A549 treated with GW870086 at 1 μM for 4 hours (cell line): ENCODE measurements around the gene CEACAM16. TPM values are rescaled to one million over a fixed set of nuclear protein-coding genes. Genes with fewer than 3 reads are reported as not detected.

Experiments
- total RNA-seq: library from RNA; stranded (reverse); fragments of 200-300 nt; extraction: Qiagen RNA extraction; gene quantifications from 5 replicates; pipeline ENCODE4 v1.2.3, GENCODE V29; 2022; ENCODE audit warnings: low read depth

Gene CEACAM16, protein sequence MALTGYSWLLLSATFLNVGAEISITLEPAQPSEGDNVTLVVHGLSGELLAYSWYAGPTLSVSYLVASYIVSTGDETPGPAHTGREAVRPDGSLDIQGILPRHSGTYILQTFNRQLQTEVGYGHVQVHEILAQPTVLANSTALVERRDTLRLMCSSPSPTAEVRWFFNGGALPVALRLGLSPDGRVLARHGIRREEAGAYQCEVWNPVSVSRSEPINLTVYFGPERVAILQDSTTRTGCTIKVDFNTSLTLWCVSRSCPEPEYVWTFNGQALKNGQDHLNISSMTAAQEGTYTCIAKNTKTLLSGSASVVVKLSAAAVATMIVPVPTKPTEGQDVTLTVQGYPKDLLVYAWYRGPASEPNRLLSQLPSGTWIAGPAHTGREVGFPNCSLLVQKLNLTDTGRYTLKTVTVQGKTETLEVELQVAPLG
- 0.10 to 0.12 TPM (median 0.11 TPM) in 3 of 5 replicates, not detected in the others for total RNA-seq

DNA sequence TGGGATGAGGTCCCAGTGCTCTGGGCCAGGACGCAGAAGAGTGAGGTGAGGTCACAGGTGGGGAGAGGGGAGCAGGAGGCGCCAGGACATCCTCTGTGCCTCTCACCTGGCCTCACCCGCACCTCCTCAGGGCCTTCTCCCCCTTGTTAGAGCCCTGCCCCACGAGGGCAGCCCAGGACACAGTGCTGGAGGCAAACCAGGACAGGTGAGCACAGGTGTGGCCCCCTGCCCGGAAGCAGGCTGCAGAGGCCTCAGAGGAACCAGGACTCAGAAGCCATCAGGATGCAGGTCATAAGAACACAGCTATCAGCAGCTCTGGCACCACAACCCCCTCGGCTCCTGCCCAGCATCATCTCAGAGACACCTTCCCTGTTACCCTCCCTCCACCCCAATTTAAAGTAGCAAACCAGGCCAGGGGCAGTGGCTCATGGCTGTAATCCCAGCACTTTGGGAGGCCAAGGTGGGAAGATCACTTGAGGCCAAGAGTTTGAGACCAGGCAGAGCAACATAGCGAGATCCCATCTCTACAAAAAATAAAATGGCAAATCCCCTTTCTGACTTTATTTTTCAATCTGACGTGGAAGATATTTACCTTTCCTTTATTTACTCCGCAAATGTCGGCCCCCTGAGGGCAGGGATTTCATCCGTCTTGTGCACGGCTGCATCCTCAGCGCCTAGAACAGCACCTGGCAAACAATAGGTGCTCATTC lies at the start of gene CEACAM16:
CEACAM16 (plus strand) TSS at position 660 of the 710 bp plus-strand sequence. CDS start 2,306 bp downstream, outside the sequence.

DNA sequence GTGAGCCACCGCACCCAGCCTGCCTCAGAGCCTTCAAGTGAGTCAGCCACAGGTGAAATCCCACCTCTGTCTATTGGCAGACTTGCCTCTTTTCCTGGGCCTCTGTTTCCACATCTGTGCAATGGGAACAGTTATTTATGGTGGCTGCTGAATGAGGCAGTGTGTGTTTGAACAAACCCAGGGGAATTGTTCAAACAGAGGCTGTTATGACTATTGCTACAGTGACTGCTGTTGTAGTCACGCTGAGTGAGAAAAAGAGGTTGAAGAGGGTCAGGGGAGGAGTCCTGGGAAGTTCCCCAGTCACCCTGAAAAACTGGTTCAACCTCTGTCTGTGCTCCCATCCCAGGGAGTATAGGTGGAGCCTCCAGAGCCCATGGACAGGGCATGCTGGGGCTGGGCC lies 27.6 kb upstream of the CEACAM16 start, which contains the start of gene CEACAM19:
CEACAM19 (plus strand) TSS at position 83 of the 400 bp plus-strand sequence. CDS start 450 bp downstream, outside the sequence.

DNA sequence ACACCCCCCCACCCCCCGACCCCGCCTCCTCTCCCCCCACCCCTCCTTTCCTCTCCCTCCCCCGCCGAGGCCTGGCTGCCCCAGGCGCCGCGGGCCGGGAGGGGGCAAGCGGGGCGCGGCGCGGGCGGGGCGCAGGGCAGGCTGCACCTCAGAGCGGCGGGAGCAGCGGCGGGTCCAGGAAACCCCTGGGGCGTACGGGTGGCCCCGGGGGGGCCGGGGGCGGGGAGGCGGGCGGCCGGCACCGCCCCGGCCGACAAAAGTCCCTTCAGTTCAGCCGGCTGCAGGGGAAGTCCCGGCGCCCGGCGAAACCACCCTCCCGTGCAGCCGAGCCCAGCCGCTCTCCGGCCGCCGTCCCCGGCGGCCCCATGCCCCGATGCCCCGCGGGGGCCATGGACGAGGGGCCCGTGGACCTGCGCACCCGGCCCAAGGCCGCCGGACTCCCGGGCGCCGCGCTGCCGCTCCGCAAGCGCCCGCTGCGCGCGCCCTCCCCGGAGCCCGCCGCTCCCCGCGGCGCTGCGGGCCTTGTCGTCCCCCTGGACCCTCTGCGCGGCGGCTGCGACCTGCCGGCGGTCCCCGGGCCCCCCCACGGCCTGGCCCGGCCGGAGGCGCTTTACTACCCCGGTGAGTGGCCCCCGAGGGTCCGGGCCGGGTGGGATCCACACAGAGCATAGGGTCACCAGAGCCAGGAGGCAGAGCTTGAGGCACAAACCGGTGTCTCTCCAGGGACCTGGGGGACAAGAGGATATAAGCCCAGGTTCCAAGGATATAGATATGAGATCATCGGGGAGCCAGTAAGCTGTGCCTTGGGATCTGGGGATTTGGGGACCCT lies 49.7 kb downstream of the CEACAM16 start, which contains the start of gene BCL3:
BCL3 (plus strand) TSS at position 283 of the 829 bp plus-strand sequence; CDS start at position 366, 83 bp downstream.

Other genes with a start within 250 kb of the CEACAM16 start
- 8.0 to 9.3 TPM (median 8.1 TPM) in 5 replicates for gene ZNF180, start 198.6 kb upstream of the CEACAM16 start, total RNA-seq
- 0.10 TPM in 1 of 5 replicates, not detected in the others for gene CEACAM20, start 169.5 kb upstream of the CEACAM16 start, total RNA-seq
- gene IGSF23, start 85.6 kb upstream of the CEACAM16 start, total RNA-seq: 0.41 to 0.66 TPM (median 0.59 TPM) in 5 replicates
- gene PVR, start 55.2 kb upstream of the CEACAM16 start, total RNA-seq: 106 to 117 TPM (median 111 TPM) in 5 replicates
- 7.3 to 10.3 TPM (median 9.3 TPM) in 5 replicates for gene CEACAM19, start 27.7 kb upstream of the CEACAM16 start, total RNA-seq
- 38.4 to 70.3 TPM (median 61.0 TPM) in 5 replicates for gene BCL3, start 49.6 kb downstream of the CEACAM16 start, total RNA-seq
- gene CBLC, start 78.7 kb downstream of the CEACAM16 start, total RNA-seq: not detected in 5 replicates
- 64.5 to 83.6 TPM (median 79.2 TPM) in 5 replicates for gene BCAM, start 110.0 kb downstream of the CEACAM16 start, total RNA-seq
- 66.5 to 83.2 TPM (median 79.6 TPM) in 5 replicates for gene NECTIN2, start 147.1 kb downstream of the CEACAM16 start, total RNA-seq
- gene TOMM40, start 192.1 kb downstream of the CEACAM16 start, total RNA-seq: 187 to 262 TPM (median 238 TPM) in 5 replicates
- 13.6 to 18.6 TPM (median 13.8 TPM) in 5 replicates for gene APOE, start 206.6 kb downstream of the CEACAM16 start, total RNA-seq
- gene APOC1, start 215.5 kb downstream of the CEACAM16 start, total RNA-seq: 111 to 136 TPM (median 124 TPM) in 5 replicates
- gene APOC4, start 243.1 kb downstream of the CEACAM16 start, total RNA-seq: not detected in 5 replicates
- 0.24 TPM in 1 of 5 replicates, not detected in the others for gene APOC2, start 246.9 kb downstream of the CEACAM16 start, total RNA-seq